ENCODE results near the gene FAM181A. TPM values are rescaled to one million over a fixed set of nuclear protein-coding genes. Genes with fewer than 3 reads are reported as not detected.
A peak's percentile ranks its signal among the peaks of the same experiment; 100 is the strongest.

FAM181A gene
- total RNA-seq, 2 experiments from 2014 or later = not detected

GRCh38 chr14:93974833-93975232, 47.7 kb downstream of the FAM181A start:
- no peaks in the 10 kb centered on the region for H3K27me3 Mint-ChIP-seq
- H3K9me3 Mint-ChIP-seq = peaks cover 21% of the 10 kb centered on the region
- CTCF ChIA-PET = interaction anchor here (1.0 to 14.3 kb wide), 6 partner anchors 10 to 38 kb away, joined by 3 to 173 read pairs (median 4); no protein-coding TSS in a partner anchor
- peaks cover 56% of the 10 kb centered on the region for H3K36me3 Mint-ChIP-seq (ENCODE audit: low read depth)
- peak overlapping the region; percentile 95 for H3K27ac Mint-ChIP-seq
- no peak for DNase-seq
- H3K4me3 Mint-ChIP-seq = peak overlapping the region; percentile 73
- POLR2A ChIA-PET = no interaction called here
- peaks cover 96% of the 10 kb centered on the region for H3K4me1 Mint-ChIP-seq

DNA sequence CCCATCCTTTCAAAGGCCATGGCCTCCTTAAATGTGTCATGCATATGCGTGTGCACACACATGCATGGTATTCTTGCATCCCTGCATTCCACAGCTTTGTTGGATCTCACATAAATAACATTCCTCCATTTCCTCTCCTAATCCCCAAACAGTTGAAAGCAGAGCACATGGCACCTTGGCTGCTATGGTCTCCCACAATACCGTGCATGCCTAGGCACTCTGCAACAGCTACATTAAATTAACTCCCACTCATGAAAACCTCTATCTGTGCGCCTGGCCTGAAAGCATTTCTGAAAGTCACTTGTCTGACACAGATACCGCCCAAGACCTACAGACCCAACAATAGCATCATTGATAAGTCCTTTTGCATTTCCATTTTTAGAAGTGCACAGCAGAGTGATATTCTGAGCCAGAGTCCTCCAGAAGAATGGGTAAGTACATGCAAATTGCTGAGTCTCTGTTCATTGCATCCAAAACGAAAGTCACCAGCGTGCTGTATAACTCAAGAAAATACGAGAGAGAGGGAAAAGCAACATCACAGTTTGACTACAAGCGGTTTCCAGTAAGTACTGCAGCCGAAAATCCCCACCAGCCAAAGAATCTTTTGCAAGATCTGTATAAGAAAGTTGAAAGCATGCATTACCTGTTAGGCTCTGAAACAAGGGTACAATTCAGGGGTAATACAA, 48.8 kb downstream of the FAM181A start:
- DNase-seq = peak; percentile 46
- peak overlapping the region; percentile 73 for H3K4me3 Mint-ChIP-seq
- no peaks in the 10 kb centered on the region for H3K27me3 Mint-ChIP-seq
- ChIA-PET POLR2A (interaction anchor here (0.7 kb wide), 1 partner anchor 17 kb away, joined by 5 read pairs; no protein-coding TSS in a partner anchor), CTCF (interaction anchor here (0.5 to 14.3 kb wide), 8 partner anchors 14 to 1558 kb away, joined by 3 to 173 read pairs (median 4); no protein-coding TSS in a partner anchor)
- peaks cover 26% of the 10 kb centered on the region for H3K9me3 Mint-ChIP-seq
- H3K27ac Mint-ChIP-seq = peak overlapping the region; percentile 95
- H3K4me1 Mint-ChIP-seq = peaks cover 94% of the 10 kb centered on the region
- H3K36me3 Mint-ChIP-seq (ENCODE audit: low read depth) = peaks cover 62% of the 10 kb centered on the region

DNA sequence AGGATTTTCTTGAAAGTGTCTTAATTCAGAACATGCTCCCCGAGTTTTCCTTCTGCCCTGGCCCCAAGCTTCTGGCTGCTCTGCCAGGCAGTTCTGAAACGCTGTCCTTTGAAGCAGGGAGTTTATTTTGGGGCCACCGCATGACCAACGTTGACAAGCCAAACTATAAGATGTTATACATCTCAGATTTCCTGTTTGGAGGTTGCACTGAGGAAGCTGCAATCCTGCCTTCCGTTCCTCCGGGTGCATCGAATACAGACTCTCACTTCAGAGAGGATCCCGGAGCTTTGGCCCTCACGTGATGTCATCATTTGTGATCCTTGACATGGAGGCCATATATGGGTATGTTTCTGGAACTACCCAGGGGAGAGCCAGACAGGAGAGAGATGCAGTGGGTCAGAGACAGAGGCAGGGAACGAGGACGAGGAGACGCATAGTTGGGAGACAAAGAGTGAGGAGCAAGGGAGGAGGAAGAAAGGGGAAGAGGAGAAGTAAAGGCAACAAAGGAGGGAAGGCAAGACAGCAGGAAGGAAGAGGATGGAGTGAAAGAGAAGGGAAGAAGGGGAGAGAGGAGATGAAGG, 49.4 kb downstream of the FAM181A start, which contains the start of gene ASB2:
ASB2 (minus strand) TSS at position 94 of the 581 bp plus-strand sequence. CDS start 12,031 bp downstream, outside the sequence.
- Mint-ChIP-seq H3K27ac (peak within 1 kb of the TSS; percentile 95), H3K9me3 (peaks cover 26% of the 10 kb centered on the region), H3K27me3 (no peaks in the 10 kb centered on the region), H3K4me1 (peaks cover 89% of the 10 kb centered on the region), H3K36me3 (ENCODE audit: low read depth) (peaks cover 63% of the 10 kb centered on the region), H3K4me3 (peak within 1 kb of the TSS; percentile 73)
- ChIA-PET CTCF (interaction anchor here (0.5 to 14.3 kb wide), 6 partner anchors 14 to 1558 kb away, joined by 3 to 173 read pairs (median 4); no protein-coding TSS in a partner anchor), POLR2A (no interaction called here)
- peak; percentile 46 for DNase-seq

- H3K27ac Mint-ChIP-seq = peak overlapping the region; percentile 95
- no peak for DNase-seq
- H3K36me3 Mint-ChIP-seq (ENCODE audit: low read depth) = peaks cover 63% of the 10 kb centered on the region
- peaks cover 84% of the 10 kb centered on the region for H3K4me1 Mint-ChIP-seq
- no peaks in the 10 kb centered on the region for H3K27me3 Mint-ChIP-seq
- peak overlapping the region; percentile 73 for H3K4me3 Mint-ChIP-seq
- ChIA-PET CTCF (interaction anchor here (1.0 to 14.3 kb wide), 5 partner anchors 14 to 37 kb away, joined by 3 to 173 read pairs (median 4); no protein-coding TSS in a partner anchor), POLR2A (no interaction called here)
- peaks cover 26% of the 10 kb centered on the region for H3K9me3 Mint-ChIP-seq
These were observed 50.0 kb downstream of the FAM181A start for GRCh38 chr14:93977171-93977570.

DNA sequence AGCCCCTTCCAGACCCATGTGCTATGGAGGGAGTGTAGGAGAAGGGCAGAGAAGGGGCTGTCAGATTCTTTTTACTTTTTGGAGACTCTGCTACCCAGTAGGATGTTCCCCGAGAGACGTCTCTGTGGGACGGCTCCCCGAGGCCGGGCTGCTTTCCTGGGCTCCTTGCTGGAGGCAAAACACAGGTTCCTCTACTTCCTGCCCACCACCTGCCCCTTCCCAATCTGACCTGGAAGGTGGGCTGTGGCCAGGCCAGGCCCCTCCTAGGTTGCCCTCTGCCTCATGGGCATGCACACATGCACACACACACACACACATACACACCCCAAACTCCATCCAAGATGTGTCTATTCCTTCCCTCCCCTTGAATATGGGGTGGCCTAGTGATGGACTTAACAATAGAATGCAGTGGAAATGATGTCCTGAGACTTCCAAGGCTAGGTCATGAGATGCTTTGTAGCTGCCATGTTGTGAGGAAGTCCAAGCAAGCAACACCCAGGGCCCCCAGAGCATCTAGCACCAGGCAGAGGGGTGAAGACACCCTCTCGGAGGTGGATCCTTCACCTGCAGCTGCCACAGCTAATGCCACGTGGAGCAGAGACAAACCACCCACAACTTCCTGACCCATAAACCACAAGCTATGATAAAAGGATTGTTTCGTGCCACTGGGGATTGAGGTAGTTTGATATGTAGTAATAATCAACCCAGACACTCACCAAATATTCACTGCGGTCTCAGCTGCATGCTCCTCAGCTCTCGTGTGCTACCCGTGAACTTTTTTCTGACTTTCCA, 50.8 kb downstream of the FAM181A start:
- peaks cover 76% of the 10 kb centered on the region for H3K4me1 Mint-ChIP-seq
- peaks cover 26% of the 10 kb centered on the region for H3K9me3 Mint-ChIP-seq
- ChIA-PET CTCF (interaction anchor here (0.8 to 14.3 kb wide), 9 partner anchors 7 to 38 kb away, joined by 3 to 173 read pairs (median 6); partner anchors contain the start of gene CCDC197), POLR2A (interaction anchor here (0.6 to 1.2 kb wide), 3 partner anchors 15 to 36 kb away, joined by 3 to 7 read pairs (median 6); no protein-coding TSS in a partner anchor)
- peak overlapping the region; percentile 42 for H3K4me3 Mint-ChIP-seq
- DNase-seq = peak; percentile 90
- H3K27ac Mint-ChIP-seq = peak overlapping the region; percentile 95
- H3K36me3 Mint-ChIP-seq (ENCODE audit: low read depth) = peaks cover 63% of the 10 kb centered on the region
- H3K27me3 Mint-ChIP-seq = no peaks in the 10 kb centered on the region

DNA sequence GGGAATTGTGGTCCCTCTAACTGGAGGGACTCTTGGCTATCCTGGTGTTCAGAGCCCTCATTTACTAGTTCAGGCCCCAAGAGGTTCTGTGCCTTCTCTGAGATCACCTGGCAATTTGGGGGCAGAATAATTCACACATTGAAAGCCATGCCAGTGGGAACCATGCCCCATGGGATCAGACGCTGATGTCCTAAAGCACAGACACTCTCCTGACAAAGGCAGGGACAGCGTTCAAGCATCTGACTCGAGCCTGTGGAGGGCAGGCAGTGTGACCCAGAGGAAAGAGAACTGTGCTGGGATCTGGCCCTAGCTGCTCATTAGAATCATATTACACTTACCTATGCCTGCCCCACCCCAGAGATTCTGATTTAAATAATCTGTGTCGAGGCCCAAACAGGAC, 51.6 kb downstream of the FAM181A start:
- peaks cover 26% of the 10 kb centered on the region for H3K9me3 Mint-ChIP-seq
- no peaks in the 10 kb centered on the region for H3K27me3 Mint-ChIP-seq
- no peak for DNase-seq
- H3K4me3 Mint-ChIP-seq = peak overlapping the region; percentile 42
- H3K36me3 Mint-ChIP-seq (ENCODE audit: low read depth) = peaks cover 59% of the 10 kb centered on the region
- POLR2A ChIA-PET = interaction anchor here (1.0 to 1.2 kb wide), 2 partner anchors 15 to 19 kb away, joined by 6 to 7 read pairs; no protein-coding TSS in a partner anchor
- H3K27ac Mint-ChIP-seq = peak overlapping the region; percentile 95
- CTCF ChIA-PET = interaction anchor here (0.8 to 14.3 kb wide), 8 partner anchors 8 to 38 kb away, joined by 3 to 173 read pairs (median 6); partner anchors contain the start of gene CCDC197
- peaks cover 68% of the 10 kb centered on the region for H3K4me1 Mint-ChIP-seq

Small RNA genes lying within 50 kb of the gene (microRNA-seq; reads per million reads assigned to microRNA genes)
- not detected for gene MIR4506 (ENCODE audit: borderline microRNAs expressed, borderline replicate concordance)

Other genes with a start within 250 kb of the FAM181A start
- gene PRIMA1, start 138.9 kb upstream of the FAM181A start, total RNA-seq = not detected
- gene ASB2, start 49.2 kb downstream of the FAM181A start, total RNA-seq = 10 to 100 TPM; 20.7 to 21.1 TPM
- gene CCDC197, start 70.0 kb downstream of the FAM181A start, total RNA-seq = not detected
- gene OTUB2, start 99.0 kb downstream of the FAM181A start, total RNA-seq = 1 to 10 TPM; 2.3 to 2.4 TPM
- gene DDX24, start 153.9 kb downstream of the FAM181A start, total RNA-seq = 100 to 1,000 TPM; 187 to 211 TPM
- gene IFI27L1, start 154.0 kb downstream of the FAM181A start, total RNA-seq = 10 to 100 TPM; 31.6 to 42.1 TPM
- gene IFI27, start 183.4 kb downstream of the FAM181A start, total RNA-seq = 100 to 1,000 TPM; 158 to 193 TPM
- 10 to 100 TPM; 76.0 to 91.3 TPM for gene IFI27L2, start 202.3 kb downstream of the FAM181A start, total RNA-seq
- 1 to 10 TPM; 3.0 to 3.7 TPM for gene PPP4R4, start 247.0 kb downstream of the FAM181A start, total RNA-seq

All from activated CD4-positive, alpha-beta T cell treated with anti-CD3 and anti-CD28 coated beads, Interleukin-2, amount 10 ng/mL, durations not matched to agents 7 days and 5 days (primary cell).